ENCODE results near the gene FTO.

The FTO gene

DNA sequence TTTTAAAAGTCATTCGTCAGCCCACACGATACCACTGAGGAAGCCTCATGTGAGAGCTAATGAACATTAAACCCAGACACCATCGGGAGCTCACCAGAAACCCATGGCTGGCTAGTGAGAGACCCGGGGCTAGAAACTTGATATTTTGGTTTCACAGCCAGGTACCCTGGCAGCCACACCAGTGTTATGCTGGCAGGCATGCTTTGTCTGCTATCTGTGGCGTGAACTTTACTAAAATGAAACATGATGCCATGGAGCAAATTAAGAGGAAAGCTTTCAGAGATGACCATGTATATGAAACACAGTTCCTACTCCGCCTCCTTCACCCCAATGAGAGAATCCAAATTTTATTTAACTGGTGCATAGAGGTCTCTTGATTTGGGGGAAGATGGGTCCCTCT lies 291.4 kb downstream of the FTO start:
- no peak for DNase-seq
- Histone ChIP-seq H3K4me2 (ENCODE audit: low read depth, low read length) (no peak overlapping the region), H3K9me3 (replicated peaks; ENCODE audit: insufficient read depth, low read length) (no peaks in the 10 kb centered on the region), H3K27me3 (replicated peaks; ENCODE audit: insufficient read depth, low read length) (no peaks in the 10 kb centered on the region), H3K27ac (ENCODE audit: low read length) (no peak overlapping the region), H3K9me2 (replicated peaks; ENCODE audit: insufficient read depth, low read length) (no peaks in the 10 kb centered on the region), H3K4me1 (ENCODE audit: low read length) (no peaks in the 10 kb centered on the region), H3K9ac (ENCODE audit: low read length) (no peak overlapping the region), H3F3A (ENCODE audit: insufficient read depth, low read length) (no peaks in the 10 kb centered on the region), H2AFZ (ENCODE audit: low read length) (no peak overlapping the region), H3K36me3 (replicated peaks; ENCODE audit: insufficient read depth, low read length) (no peaks in the 10 kb centered on the region), H4K20me1 (ENCODE audit: insufficient read depth, low read length) (no peaks in the 10 kb centered on the region), H3K4me3 (ENCODE audit: low read length) (no peak overlapping the region), H3K79me2 (ENCODE audit: low read length) (no peaks in the 10 kb centered on the region)
- TF ChIP-seq EZH2phosphoT487 (IDR thresholded peaks at IDR 0.05; ENCODE audit: low read length), result no peak
- TF ChIP-seq EZH2 (optimal IDR thresholded peaks at IDR 0.05; ENCODE audit: low read depth, low read length), result no peak
- TF ChIP-seq, protein P1, sequence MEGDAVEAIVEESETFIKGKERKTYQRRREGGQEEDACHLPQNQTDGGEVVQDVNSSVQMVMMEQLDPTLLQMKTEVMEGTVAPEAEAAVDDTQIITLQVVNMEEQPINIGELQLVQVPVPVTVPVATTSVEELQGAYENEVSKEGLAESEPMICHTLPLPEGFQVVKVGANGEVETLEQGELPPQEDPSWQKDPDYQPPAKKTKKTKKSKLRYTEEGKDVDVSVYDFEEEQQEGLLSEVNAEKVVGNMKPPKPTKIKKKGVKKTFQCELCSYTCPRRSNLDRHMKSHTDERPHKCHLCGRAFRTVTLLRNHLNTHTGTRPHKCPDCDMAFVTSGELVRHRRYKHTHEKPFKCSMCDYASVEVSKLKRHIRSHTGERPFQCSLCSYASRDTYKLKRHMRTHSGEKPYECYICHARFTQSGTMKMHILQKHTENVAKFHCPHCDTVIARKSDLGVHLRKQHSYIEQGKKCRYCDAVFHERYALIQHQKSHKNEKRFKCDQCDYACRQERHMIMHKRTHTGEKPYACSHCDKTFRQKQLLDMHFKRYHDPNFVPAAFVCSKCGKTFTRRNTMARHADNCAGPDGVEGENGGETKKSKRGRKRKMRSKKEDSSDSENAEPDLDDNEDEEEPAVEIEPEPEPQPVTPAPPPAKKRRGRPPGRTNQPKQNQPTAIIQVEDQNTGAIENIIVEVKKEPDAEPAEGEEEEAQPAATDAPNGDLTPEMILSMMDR (IDR thresholded peaks at IDR 0.05; ENCODE audit: low read length), result no peak

DNA sequence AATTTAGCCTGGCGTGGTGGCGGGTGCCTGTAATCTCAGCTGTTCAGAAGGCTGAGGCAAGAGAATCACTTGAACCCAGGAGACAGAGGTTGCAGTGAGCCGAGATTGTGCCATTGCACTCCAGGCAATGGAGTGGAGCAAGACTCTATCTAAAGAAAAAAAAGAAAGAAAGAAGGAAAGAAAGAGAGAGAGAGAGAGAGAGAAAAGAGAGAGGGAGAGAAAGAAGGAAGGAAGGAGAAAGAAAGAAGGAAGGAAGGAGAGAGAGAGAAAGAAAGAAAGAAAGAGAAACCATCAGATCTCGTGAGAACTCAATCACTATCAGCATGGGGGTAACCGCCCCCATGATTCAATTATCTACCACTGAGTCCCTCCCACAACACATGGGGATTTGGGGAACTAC lies 293.0 kb downstream of the FTO start:
- no peak overlapping the region for H3K9ac ChIP-seq (ENCODE audit: low read length)
- H3K27ac ChIP-seq (ENCODE audit: low read length), result no peak overlapping the region
- TF ChIP-seq EZH2 (optimal IDR thresholded peaks at IDR 0.05; ENCODE audit: low read depth, low read length) (no peak), EZH2phosphoT487 (IDR thresholded peaks at IDR 0.05; ENCODE audit: low read length) (no peak)
- H4K20me1 ChIP-seq (ENCODE audit: insufficient read depth, low read length), result no peaks in the 10 kb centered on the region
- H3K9me3 ChIP-seq (replicated peaks; ENCODE audit: insufficient read depth, low read length), result no peaks in the 10 kb centered on the region
- H3K9me2 ChIP-seq (replicated peaks; ENCODE audit: insufficient read depth, low read length), result no peaks in the 10 kb centered on the region
- H3K36me3 ChIP-seq (replicated peaks; ENCODE audit: insufficient read depth, low read length), result no peaks in the 10 kb centered on the region
- no peak overlapping the region for H2AFZ ChIP-seq (ENCODE audit: low read length)
- H3K4me2 ChIP-seq (ENCODE audit: low read depth, low read length), result no peak overlapping the region
- H3F3A ChIP-seq (ENCODE audit: insufficient read depth, low read length), result no peaks in the 10 kb centered on the region
- no peak for DNase-seq
- H3K4me1 ChIP-seq (ENCODE audit: low read length), result no peaks in the 10 kb centered on the region
- H3K27me3 ChIP-seq (replicated peaks; ENCODE audit: insufficient read depth, low read length), result no peaks in the 10 kb centered on the region
- no peak overlapping the region for H3K4me3 ChIP-seq (ENCODE audit: low read length)
- no peaks in the 10 kb centered on the region for H3K79me2 ChIP-seq (ENCODE audit: low read length)

DNA sequence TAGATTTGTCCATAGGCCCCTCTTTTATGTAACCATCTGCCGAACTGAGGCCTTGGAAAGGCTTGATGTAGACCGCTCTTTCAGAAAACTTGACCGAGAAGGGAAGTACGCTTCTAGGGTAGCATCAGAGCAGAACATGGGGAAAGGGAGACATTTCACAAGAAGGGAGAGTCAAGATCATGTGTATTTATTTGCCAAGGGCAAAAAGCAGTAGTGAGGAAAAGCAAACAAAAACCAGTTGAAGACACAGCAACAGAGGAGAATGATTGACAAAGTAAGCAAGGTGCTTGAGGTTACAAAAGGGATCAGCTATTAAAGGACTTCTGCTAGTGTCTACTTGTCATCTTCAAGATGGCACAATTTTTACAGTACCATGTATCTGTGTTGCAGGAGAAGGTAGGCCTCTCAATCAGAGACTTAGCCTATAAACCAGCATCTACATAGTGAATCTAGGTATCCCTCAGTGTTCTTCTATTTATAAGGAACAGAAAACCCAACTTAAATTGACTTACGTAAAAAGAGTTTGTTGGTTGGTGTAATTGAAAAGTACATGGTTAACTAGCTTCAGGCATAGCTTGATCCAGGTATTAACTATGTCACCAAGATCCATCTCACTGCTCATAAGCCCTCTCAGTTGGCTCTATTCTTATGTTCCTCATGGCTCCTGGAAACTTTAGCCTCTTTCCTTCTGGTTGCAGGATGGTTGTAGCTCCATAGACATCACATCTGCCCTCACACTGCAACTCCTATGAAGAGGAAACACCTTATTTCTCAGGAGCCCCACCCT lies 294.3 kb downstream of the FTO start:
- Histone ChIP-seq H2AFZ (ENCODE audit: low read length) (no peak overlapping the region), H3K4me3 (ENCODE audit: low read length) (no peak overlapping the region), H3F3A (ENCODE audit: insufficient read depth, low read length) (no peaks in the 10 kb centered on the region), H3K9me3 (replicated peaks; ENCODE audit: insufficient read depth, low read length) (no peaks in the 10 kb centered on the region), H3K4me1 (ENCODE audit: low read length) (no peaks in the 10 kb centered on the region), H4K20me1 (ENCODE audit: insufficient read depth, low read length) (no peaks in the 10 kb centered on the region), H3K9me2 (replicated peaks; ENCODE audit: insufficient read depth, low read length) (no peaks in the 10 kb centered on the region), H3K27me3 (replicated peaks; ENCODE audit: insufficient read depth, low read length) (no peaks in the 10 kb centered on the region), H3K4me2 (ENCODE audit: low read depth, low read length) (no peak overlapping the region), H3K79me2 (ENCODE audit: low read length) (no peaks in the 10 kb centered on the region), H3K27ac (ENCODE audit: low read length) (no peak overlapping the region), H3K9ac (ENCODE audit: low read length) (no peak overlapping the region), H3K36me3 (replicated peaks; ENCODE audit: insufficient read depth, low read length) (no peaks in the 10 kb centered on the region)
- no peak for TF ChIP-seq EZH2phosphoT487 (IDR thresholded peaks at IDR 0.05; ENCODE audit: low read length)
- no peak for TF ChIP-seq EZH2 (optimal IDR thresholded peaks at IDR 0.05; ENCODE audit: low read depth, low read length)
- TF ChIP-seq, protein P1 (IDR thresholded peaks at IDR 0.05; ENCODE audit: low read length), result no peak
- DNase-seq, result no peak

DNA sequence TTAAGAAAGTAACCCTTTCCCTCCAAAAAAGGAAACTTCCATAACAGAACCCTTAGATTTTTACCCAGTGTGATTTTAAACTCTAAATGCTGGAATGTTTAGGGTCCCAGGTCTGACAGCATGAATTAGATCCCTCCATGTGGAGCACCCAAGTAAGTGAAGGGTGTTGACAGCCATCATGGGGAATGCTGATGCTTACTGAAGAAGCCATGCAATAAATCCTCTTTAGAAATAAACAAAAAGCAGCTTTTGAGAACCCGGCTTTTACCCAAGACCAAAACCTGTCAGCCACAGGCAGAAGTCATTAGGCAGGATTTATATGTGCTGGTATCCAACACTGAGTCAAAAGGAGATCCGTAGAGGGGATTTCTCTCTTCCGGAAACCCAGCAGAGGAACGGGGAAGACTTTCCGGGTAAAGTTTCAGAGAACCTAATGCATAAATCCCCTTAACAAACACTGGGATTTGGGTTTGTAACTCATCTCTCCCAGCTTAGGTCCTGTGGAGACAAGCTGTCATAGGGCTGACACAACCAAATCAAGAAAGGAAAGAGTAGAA lies 295.1 kb downstream of the FTO start:
- Histone ChIP-seq H3K9ac (ENCODE audit: low read length) (no peak overlapping the region), H3K9me2 (replicated peaks; ENCODE audit: insufficient read depth, low read length) (no peaks in the 10 kb centered on the region), H2AFZ (ENCODE audit: low read length) (no peak overlapping the region), H3K4me2 (ENCODE audit: low read depth, low read length) (no peak overlapping the region), H3K4me1 (ENCODE audit: low read length) (no peaks in the 10 kb centered on the region), H3K27me3 (replicated peaks; ENCODE audit: insufficient read depth, low read length) (no peaks in the 10 kb centered on the region), H4K20me1 (ENCODE audit: insufficient read depth, low read length) (no peaks in the 10 kb centered on the region), H3F3A (ENCODE audit: insufficient read depth, low read length) (no peaks in the 10 kb centered on the region), H3K27ac (ENCODE audit: low read length) (no peak overlapping the region), H3K4me3 (ENCODE audit: low read length) (no peak overlapping the region), H3K9me3 (replicated peaks; ENCODE audit: insufficient read depth, low read length) (no peaks in the 10 kb centered on the region), H3K36me3 (replicated peaks; ENCODE audit: insufficient read depth, low read length) (no peaks in the 10 kb centered on the region), H3K79me2 (ENCODE audit: low read length) (no peaks in the 10 kb centered on the region)
- no peak for DNase-seq
- TF ChIP-seq, protein P1 (IDR thresholded peaks at IDR 0.05; ENCODE audit: low read length), result no peak
- TF ChIP-seq EZH2 (optimal IDR thresholded peaks at IDR 0.05; ENCODE audit: low read depth, low read length) (no peak), EZH2phosphoT487 (IDR thresholded peaks at IDR 0.05; ENCODE audit: low read length) (no peak)
